GM12872 (cell line): Measurements from ENCODE around the gene BRD2.
A peak's percentile ranks its signal among the peaks of the same experiment; 100 is the strongest.

ENCODE experiments used
- CTCF ChIP-seq: IDR thresholded peaks from 3 replicates; pipeline ENCODE4 v1.5.1; 2011; ENCODE audit warnings: low read depth, mild to moderate bottlenecking, low read length, moderate library complexity; ENCODE audit not compliant: insufficient read depth

Gene BRD2

GRCh38 chr6:32952817-32953739 is 15.3 kb upstream of the BRD2 start, which contains the start of gene HLA-DMA:
Gene HLA-DMA (minus strand): TSS chr6:32953097. CDS start chr6:32953036, 61 bp downstream.
- peak; percentile 84 for TF ChIP-seq CTCF

GRCh38 chr6:32953775-32954174 is 14.6 kb upstream of the BRD2 start:
- TF ChIP-seq CTCF, result no peak

GRCh38 chr6:32954267-32954666 is 14.1 kb upstream of the BRD2 start:
- no peak for TF ChIP-seq CTCF

- peak; percentile 74 for TF ChIP-seq CTCF
Observed at GRCh38 chr6:32954986-32955802, 13.2 kb upstream of the BRD2 start.

GRCh38 chr6:32956176-32956575 is 12.2 kb upstream of the BRD2 start:
- TF ChIP-seq CTCF, result no peak

- TF ChIP-seq CTCF, result no peak
Observed at GRCh38 chr6:32960563-32960962, 7.8 kb upstream of the BRD2 start.

- no peak for TF ChIP-seq CTCF
Observed at GRCh38 chr6:32962213-32962826, 6.1 kb upstream of the BRD2 start.
